GM18868 (cell line): ENCODE results near the gene GPR68.
A peak's percentile ranks its signal among the peaks of the same experiment; 100 is the strongest.
"Not testable (repeated sequence)": the region's sequence is repeated elsewhere in the genome, so short reads cannot be mapped to it uniquely, and the experiment has no call there.

Experiments
- ATAC-seq: cut with Tn5 transposase; IDR thresholded peaks from one replicate; pipeline ENCODE4 v1.9.1; 2021; ENCODE audit warnings: mild to moderate bottlenecking, moderate library complexity; ENCODE audit not compliant: unreplicated experiment

GPR68 gene

DNA sequence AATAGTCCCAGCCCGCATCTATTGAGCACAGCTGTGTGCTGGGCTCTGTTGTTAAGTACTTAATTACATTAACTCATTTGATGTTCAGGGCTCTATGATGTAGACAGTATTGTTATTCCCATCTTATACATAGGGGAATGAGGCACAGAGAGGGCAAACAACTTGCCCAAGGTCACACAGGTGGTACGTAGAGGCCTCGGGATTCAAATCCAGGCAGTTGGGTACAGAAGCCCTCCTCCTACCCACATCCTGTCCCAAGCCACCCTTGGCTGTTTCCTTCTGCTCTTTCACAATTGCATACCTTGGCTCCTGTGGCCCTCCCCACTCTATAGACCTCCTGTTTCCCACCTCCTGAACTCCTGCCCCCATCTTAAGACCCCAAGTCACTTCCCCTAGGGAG is 10.0 kb upstream of the GPR68 start:
- no peak for ATAC-seq

GRCh38 chr14:91253795-91254323 is 9.4 kb upstream of the GPR68 start:
- no peak for ATAC-seq

DNA sequence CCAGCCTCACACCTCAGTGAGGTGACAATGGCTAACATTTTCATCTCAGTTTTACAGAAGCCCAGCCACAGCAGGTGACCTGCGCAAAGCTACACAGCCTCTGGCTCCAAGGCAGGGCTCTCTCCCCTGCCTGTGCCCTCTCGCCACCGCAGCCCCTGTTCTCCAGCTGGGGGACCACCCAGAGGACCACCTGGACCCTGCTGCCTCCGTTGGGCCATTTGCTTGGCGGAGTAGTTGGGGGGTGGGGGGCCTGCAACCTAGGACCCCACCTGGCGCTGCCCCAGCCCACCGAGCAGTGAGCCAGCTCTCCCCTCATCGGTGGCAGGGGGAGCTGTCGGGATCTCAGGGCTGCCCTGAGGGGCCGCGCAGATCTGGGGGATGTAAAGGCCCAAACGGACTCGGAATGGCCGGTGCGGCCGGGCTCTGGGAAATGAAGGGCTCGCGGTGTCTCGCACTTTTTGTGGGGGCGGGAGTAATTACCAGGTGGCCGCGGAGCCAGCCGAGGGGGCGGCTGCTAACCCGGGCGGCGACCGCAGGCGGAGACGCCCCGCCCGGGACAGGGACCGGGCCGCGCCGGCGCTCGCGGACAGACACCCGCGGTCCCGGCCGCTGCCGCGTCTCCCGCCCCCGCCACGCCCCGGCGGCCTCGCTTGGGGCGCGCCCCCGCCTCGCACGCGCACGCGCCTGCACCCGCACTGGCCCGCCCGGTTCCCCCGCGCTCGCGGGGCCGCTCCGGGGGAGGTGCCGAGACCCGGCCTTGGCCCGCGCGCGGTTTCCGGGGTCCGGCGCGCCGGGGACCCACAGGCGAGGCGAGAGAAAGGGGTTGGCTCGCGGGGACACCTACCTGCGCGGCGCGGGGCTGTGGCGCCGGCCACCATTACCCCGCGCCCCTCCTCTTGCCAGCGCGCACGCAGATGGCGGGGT is 8.6 kb upstream of the GPR68 start:
- ATAC-seq: no peak

- no peak for ATAC-seq
These were observed 6.4 kb upstream of the GPR68 start for GRCh38 chr14:91250912-91251311.

GRCh38 chr14:91249841-91250616 is 5.5 kb upstream of the GPR68 start:
- ATAC-seq: peak; percentile 84

DNA sequence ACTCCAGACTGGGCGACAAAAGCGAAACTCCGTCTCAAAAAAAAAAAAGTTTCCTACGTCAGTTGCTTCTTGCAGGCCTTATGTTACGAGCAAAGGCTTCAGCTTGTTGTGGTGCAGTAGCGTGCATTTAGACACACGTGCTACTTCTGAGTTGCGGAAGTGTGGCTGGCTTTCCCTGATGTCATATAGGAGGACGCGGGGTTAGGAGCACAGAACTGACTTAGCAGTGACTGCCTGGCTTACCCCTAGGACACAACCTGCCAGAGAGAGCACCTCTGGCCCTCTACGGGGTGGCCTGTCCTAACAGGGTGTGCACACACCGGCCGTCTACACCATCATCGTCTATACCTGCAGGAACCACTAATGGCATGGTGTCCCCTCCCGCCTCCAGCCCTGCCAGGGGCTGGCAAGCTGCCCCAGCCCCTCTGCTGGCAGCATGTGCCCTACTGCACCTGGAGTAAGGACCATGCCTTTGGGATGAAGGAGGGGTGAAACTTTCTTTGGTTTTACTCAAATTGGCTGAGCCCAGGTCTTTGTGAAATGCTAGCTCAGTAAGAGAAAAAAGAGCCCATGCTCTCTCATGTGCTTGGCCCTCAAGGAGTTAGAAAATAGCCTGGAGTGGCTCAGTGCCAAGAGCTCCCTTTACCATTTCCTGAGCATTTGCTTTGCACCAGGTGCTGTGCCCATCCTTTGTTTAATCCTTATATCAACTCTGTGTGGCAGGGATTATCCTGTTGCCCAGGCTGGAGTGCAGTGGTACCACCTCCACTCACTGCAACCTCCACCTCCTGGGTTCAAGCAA is 1.7 kb upstream of the GPR68 start:
- ATAC-seq: no peak

DNA sequence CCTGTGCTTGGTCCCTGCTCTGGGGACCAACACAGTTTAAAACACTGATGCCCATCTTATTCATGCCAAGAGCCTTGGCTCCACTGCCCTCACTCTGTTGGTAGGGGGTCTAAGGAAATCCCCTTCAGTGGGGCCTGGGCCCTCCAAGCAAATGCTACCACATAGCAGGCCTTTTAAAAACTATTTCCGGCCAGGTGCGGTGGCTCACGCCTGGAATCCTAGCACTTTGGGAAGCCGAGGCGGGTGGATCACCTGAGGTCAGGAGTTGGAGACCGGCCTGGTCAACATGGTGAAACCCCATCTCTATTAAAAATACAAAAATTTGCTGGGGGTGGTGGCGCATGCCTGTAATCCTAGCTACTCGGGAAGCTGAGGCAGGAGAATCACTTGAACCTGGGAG is 1.1 kb upstream of the GPR68 start:
- not testable (repeated sequence) for ATAC-seq

GRCh38 chr14:91245029-91245428 is 525 bp upstream of the GPR68 start:
- ATAC-seq: no peak

GRCh38 chr14:91243074-91243471 is 1.4 kb downstream of the GPR68 start:
- ATAC-seq: no peak

DNA sequence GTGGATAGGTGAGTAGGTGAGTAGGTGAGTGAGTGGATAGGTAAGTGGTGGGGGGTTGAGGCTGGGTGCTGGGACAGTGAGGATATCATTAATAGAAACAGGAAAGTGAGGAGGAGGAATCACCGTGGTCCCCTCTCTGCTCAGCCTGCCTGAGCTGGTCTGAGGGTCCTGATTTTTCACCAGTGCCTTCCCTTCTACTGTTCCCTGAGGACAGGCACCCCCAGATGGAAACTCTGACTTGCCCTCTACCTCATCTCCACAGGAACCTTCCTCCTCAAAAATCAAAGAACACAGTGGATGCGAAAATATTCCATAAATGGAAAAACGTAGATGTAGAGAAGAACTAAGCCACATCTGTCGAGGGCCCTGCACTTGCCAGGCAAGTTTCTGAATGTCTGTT is 1.9 kb downstream of the GPR68 start:
- ATAC-seq: no peak

DNA sequence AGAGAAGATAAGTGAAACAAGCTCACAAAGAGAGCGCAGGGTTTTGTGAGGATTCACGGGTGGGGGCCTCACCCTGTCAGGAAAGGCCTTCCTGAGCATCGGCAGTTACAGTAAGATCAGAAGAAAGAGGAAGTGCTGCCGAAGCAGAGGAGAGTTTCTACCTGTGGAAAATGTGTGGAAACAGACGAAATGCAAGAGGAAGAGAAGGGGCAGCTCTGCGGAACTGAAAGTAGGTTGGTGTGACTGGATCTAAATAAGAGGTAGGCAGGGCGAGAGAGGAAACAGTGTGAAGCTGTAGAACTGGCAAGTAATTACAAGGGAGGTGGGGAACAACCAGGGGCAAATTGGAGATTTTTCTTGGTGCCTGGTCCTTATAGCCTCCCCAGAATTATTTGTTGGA is 2.6 kb downstream of the GPR68 start:
- peak; percentile 68 for ATAC-seq

- ATAC-seq: no peak
These were observed 5.8 kb downstream of the GPR68 start for GRCh38 chr14:91238661-91239060.

GRCh38 chr14:91238085-91238484 is 6.4 kb downstream of the GPR68 start:
- ATAC-seq: no peak

DNA sequence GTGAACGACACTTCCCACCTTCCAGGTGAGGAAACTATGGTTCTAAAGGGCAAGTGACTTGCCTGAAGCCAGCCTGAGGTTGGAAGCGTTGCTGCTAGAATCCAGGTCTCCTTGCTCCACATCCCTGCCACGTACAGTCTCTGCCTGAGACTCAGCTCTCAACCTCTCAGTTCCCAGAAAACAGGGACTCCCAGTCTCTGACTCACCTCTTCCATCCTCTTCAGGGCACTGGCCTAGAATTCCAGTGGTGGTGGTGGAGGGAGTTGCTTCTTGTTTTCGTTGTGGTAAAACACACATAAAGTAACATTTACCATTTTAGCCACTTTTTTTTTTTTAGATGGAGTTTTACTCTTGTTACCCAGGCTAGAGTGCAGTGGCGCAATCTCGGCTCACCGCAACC is 7.3 kb downstream of the GPR68 start:
- ATAC-seq: no peak

GRCh38 chr14:91235841-91236240 is 8.7 kb downstream of the GPR68 start:
- ATAC-seq: no peak

- no peak for ATAC-seq
These were observed 9.8 kb downstream of the GPR68 start for GRCh38 chr14:91234791-91235114.

DNA sequence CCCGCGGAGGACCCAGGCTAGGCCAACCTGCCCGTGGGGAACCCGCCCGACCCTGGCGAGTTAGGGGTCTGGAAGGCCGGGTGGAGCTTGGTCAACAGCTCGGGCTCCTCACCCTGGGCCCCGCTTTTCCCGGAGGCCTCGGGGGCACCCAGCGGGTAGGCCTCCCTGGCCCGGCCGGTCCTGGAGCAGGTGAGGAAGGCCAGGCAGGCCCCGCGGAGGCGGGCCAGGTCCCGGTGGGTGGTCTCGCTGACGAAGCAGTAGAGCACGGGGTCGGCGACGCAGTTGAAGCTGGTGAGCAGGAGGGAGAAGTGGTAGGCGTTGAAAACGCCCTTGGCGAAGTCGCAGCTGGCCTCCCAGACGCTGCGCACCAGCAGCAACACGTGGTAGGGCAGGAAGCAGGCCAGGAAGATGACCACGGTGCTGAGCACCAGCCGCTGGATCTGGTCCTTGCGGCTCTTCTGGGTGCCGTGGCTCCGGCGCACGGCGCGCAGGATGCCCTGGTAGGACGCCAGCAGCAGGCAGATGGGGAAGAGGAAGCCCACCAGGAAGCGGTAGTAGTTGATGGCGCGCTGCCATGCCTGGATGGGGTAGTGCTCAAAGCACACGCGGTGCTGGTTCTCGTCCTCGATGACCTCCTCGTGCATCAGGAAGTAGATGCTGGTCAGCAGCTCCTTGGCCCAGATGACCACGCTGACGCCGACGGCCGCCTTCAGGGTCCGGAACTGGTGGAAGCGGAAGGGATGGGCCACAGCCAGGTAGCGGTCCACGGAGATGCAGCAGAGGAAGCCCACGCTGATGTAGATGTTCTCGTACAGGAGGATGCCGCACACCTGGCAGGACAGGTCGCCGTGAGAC is 10.3 kb downstream of the GPR68 start:
- no peak for ATAC-seq

- ATAC-seq: no peak
These were observed 11.9 kb downstream of the GPR68 start for GRCh38 chr14:91232603-91233002.

DNA sequence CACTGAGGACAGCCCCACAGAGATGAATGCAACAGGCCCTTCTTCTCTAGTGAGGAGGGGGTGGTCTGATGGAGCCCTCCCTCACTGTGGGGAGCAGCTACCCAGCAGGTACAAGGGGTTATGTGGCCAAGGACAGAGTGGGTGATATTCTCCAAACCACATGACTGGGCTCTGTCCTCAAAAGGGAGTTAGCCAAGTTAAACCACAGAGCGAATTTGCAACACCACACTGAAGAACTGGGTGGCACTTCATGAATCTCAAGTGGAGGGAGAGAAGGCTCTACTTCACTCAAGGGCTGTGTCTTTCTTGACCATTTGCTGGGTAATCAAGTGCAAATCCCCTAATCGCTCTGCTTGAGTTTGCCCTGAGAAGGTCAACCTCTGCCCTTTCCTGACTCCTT is 12.5 kb downstream of the GPR68 start:
- no peak for ATAC-seq

DNA sequence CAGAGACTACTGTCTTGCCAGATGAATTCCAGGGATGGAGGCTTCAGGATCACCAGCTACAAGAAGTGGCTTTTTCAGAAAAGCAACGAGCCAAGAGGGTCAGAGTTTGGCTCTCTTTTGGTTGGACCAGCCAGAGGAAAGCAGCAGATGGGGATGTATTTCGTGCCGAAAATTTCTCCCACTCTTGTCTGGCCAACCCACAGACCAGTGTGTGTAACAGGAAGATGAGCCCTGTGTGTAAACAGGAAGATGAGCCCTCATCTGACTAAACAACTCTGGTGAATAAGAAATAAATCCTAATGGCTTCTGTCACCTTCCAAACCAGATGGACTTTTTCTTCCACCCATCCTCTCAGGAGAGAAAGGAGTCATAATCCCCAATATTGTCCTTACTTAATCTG is 13.1 kb downstream of the GPR68 start:
- no peak for ATAC-seq
